Testis (tissue), 3 donors: Measurements from ENCODE around the gene GSTA5. TPM values are rescaled to one million over a fixed set of nuclear protein-coding genes. Genes with fewer than 3 reads are reported as not detected.

Experiments
- polyA plus RNA-seq: library from polyadenylated mRNA; stranded (reverse); fragments of 350-450 nt; fragmentation: Illumina TruSeq; extraction: RNeasy Lipid Tissue Mini Kit (QIAGEN cat#74804); gene quantifications from one replicate; pipeline ENCODE4 v1.2.3, GENCODE V29; 2014; ENCODE audit warnings: low read depth, low replicate concordance; ENCODE audit not compliant: insufficient read depth
- total RNA-seq, 2 donors: library from RNA; depleted of rRNA; stranded (reverse); fragments of >200 nt; gene quantifications; one replicate each; pipeline ENCODE4 v1.2.3, GENCODE V29; 2016

The GSTA5 gene
- total and polyA plus RNA-seq, 3 donors from 2014 or later, result not detected

Other genes starting within 250 kb of the GSTA5 start
- gene TMEM14A, start 169.7 kb downstream of the GSTA5 start, total RNA-seq, result 10 to 100 TPM; 23.7 to 33.4 TPM
- 27.4 TPM for gene TMEM14A, start 169.7 kb downstream of the GSTA5 start, polyA plus RNA-seq
- 10 to 100 TPM; 85.9 to 89.9 TPM for gene GSTA2, start 77.3 kb downstream of the GSTA5 start, total RNA-seq
- 65.4 TPM for gene GSTA2, start 77.3 kb downstream of the GSTA5 start, polyA plus RNA-seq
- 100 to 1,000 TPM; 307 to 349 TPM for gene GSTA1, start 37.0 kb downstream of the GSTA5 start, total RNA-seq
- gene GSTA1, start 37.0 kb downstream of the GSTA5 start, polyA plus RNA-seq, result 577 TPM
- 10 to 100 TPM; 26.7 to 28.7 TPM for gene GSTA3, start 68.9 kb upstream of the GSTA5 start, total RNA-seq
- gene GSTA3, start 68.9 kb upstream of the GSTA5 start, polyA plus RNA-seq, result 8.9 TPM
- 10 to 100 TPM; 87.3 to 91.5 TPM for gene GSTA4, start 154.5 kb upstream of the GSTA5 start, total RNA-seq
- gene GSTA4, start 154.5 kb upstream of the GSTA5 start, polyA plus RNA-seq, result 63.1 TPM
- 10 to 100 TPM; 18.2 to 20.2 TPM for gene CILK1, start 221.0 kb upstream of the GSTA5 start, total RNA-seq
- gene CILK1, start 221.0 kb upstream of the GSTA5 start, polyA plus RNA-seq, result 9.9 TPM
- gene FBXO9, start 224.6 kb upstream of the GSTA5 start, total RNA-seq, result 10 to 100 TPM; 75.1 to 81.6 TPM
- gene FBXO9, start 224.6 kb upstream of the GSTA5 start, polyA plus RNA-seq, result 76.6 TPM